AG04449 (cell line): ENCODE data around the gene CAPN5.
"Not testable (repeated sequence)": the region's sequence is repeated elsewhere in the genome, so short reads cannot be mapped to it uniquely, and the experiment has no call there.

Experiments
- CTCF ChIA-PET: fragments of 350-600 bp; formaldehyde crosslinking; extraction: SDS; loops from one replicate; lab custom pipeline; 2021; ENCODE audit warnings: antibody characterized with exemption; lab: Yijun Ruan, JAX
- POLR2A ChIA-PET: fragments of 400-600, 350-600 bp; formaldehyde crosslinking; extraction: SDS; loops from one replicate; lab custom pipeline; 2020; ENCODE audit warnings: antibody characterized with exemption, inconsistent platforms; lab: Yijun Ruan, JAX
- DNase-seq: peaks from one replicate; pipeline ENCODE4 v3.0.0-alpha.2; 2010; ENCODE audit warnings: low read depth, low spot score
- H3K4me3 ChIP-seq: 2 replicates; pipeline ENCODE4 v1.5.1; 2011; ENCODE audit warnings: low read depth, mild to moderate bottlenecking, control low read depth, low read length
- CTCF ChIP-seq: IDR thresholded peaks from one replicate; pipeline ENCODE4 v1.5.1; 2011; ENCODE audit warnings: mild to moderate bottlenecking, moderate library complexity, low read length, control low read depth, inconsistent platforms; ENCODE audit not compliant: insufficient read depth; ENCODE audit errors: missing control alignments

The CAPN5 gene

GRCh38 chr11:77093056-77093891, 26.5 kb downstream of the CAPN5 start:
- ChIA-PET CTCF (interaction anchor here (0.9 to 11.9 kb wide), 14 partner anchors 13 to 455 kb away, joined by 3 to 320 read pairs (median 25); partner anchors contain the start of genes CAPN5, MYO7A and OMP), POLR2A (no interaction called here)
- no peak for TF ChIP-seq CTCF
- DNase-seq = no peak
- no peak overlapping the region for H3K4me3 ChIP-seq

GRCh38 chr11:77093987-77094840, 27.4 kb downstream of the CAPN5 start:
- ChIA-PET CTCF (interaction anchor here (1.4 to 11.9 kb wide), 7 partner anchors 14 to 93 kb away, joined by 3 to 320 read pairs (median 62); partner anchors contain the start of gene OMP), POLR2A (no interaction called here)
- H3K4me3 ChIP-seq = no peak overlapping the region
- no peak for DNase-seq
- no peak for TF ChIP-seq CTCF

- no peak for DNase-seq
- ChIA-PET CTCF (interaction anchor here (1.4 to 11.9 kb wide), 6 partner anchors 13 to 93 kb away, joined by 3 to 320 read pairs (median 86); partner anchors contain the start of gene OMP), POLR2A (no interaction called here)
- no peak overlapping the region for H3K4me3 ChIP-seq
- TF ChIP-seq CTCF = no peak
Observed at GRCh38 chr11:77094841-77095365, 28.1 kb downstream of the CAPN5 start.

GRCh38 chr11:77095551-77096490, 29.1 kb downstream of the CAPN5 start:
- TF ChIP-seq CTCF = no peak
- no peak for DNase-seq
- ChIA-PET CTCF (interaction anchor here (0.7 to 11.9 kb wide), 8 partner anchors 12 to 452 kb away, joined by 3 to 320 read pairs (median 8); partner anchors contain the start of gene OMP), POLR2A (no interaction called here)
- H3K4me3 ChIP-seq = no peak overlapping the region

- POLR2A ChIA-PET = interaction anchor here (0.8 kb wide), 1 partner anchor 30 kb away, joined by 3 read pairs; the partner anchor contains the start of gene CAPN5
- no peak for TF ChIP-seq CTCF
- CTCF ChIA-PET = interaction anchor here (0.8 to 11.9 kb wide), 4 partner anchors 11 to 452 kb away, joined by 3 to 320 read pairs (median 216); partner anchors contain the start of gene OMP
- DNase-seq = no peak
- no peak overlapping the region for H3K4me3 ChIP-seq
Observed at GRCh38 chr11:77096591-77097019, 29.8 kb downstream of the CAPN5 start.

- not testable (repeated sequence) for DNase-seq, H3K4me3 ChIP-seq
- ChIA-PET CTCF (interaction anchor here (9.2 to 11.9 kb wide), 3 partner anchors 11 to 45 kb away, joined by 160 to 320 read pairs (median 273); partner anchors contain the start of gene OMP), POLR2A (interaction anchor here (0.8 kb wide), 1 partner anchor 30 kb away, joined by 3 read pairs; the partner anchor contains the start of gene CAPN5)
Observed at GRCh38 chr11:77097180-77097579, 30.4 kb downstream of the CAPN5 start.
